ENCODE measurements around the gene REG1A.

DNA sequence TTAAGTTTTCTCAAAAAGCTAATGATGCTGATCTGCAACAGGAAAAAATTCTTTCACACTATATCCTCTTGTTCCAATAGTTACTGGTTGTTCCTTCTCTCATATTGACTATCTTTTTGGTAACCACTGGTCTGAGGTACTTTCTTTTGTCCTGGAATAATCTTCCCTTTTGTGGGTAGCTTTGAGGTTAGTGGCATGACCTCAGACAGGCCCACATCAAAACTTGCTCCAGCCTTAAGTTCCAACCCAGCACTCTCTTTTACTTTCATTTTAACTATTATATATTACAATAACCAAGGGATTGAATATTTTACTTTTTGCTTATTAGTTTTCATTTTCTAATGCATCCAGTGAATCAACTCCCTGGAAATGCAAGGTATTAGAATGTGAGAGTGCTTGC is 9.5 kb downstream of the REG1A start:
- TF ChIP-seq, protein P1, sequence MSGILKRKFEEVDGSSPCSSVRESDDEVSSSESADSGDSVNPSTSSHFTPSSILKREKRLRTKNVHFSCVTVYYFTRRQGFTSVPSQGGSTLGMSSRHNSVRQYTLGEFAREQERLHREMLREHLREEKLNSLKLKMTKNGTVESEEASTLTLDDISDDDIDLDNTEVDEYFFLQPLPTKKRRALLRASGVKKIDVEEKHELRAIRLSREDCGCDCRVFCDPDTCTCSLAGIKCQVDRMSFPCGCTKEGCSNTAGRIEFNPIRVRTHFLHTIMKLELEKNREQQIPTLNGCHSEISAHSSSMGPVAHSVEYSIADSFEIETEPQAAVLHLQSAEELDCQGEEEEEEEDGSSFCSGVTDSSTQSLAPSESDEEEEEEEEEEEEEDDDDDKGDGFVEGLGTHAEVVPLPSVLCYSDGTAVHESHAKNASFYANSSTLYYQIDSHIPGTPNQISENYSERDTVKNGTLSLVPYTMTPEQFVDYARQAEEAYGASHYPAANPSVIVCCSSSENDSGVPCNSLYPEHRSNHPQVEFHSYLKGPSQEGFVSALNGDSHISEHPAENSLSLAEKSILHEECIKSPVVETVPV (CRISPR knock-in tag; IDR thresholded peaks at IDR 0.05) = no peak
- TF ChIP-seq ZC3H10 (CRISPR knock-in tag; IDR thresholded peaks at IDR 0.05) (no peak), RARB (CRISPR knock-in tag; IDR thresholded peaks at IDR 0.05) (no peak), SNAI2 (CRISPR knock-in tag; IDR thresholded peaks at IDR 0.05) (no peak), TCF4 (CRISPR knock-in tag; IDR thresholded peaks at IDR 0.05; ENCODE audit: borderline replicate concordance) (no peak), GLIS3 (CRISPR knock-in tag; IDR thresholded peaks at IDR 0.05) (no peak), ARNTL (CRISPR knock-in tag; IDR thresholded peaks at IDR 0.05; ENCODE audit: borderline replicate concordance, low read depth) (no peak), BACH2 (CRISPR knock-in tag; IDR thresholded peaks at IDR 0.05; ENCODE audit: borderline replicate concordance) (no peak), ZFP3 (CRISPR knock-in tag; IDR thresholded peaks at IDR 0.05) (no peak), TOX (CRISPR knock-in tag; IDR thresholded peaks at IDR 0.05; ENCODE audit: borderline replicate concordance) (no peak), ISL1 (CRISPR knock-in tag; IDR thresholded peaks at IDR 0.05) (no peak), ZNF8 (CRISPR knock-in tag; IDR thresholded peaks at IDR 0.05) (no peak)
- TF ChIP-seq, protein P2, sequence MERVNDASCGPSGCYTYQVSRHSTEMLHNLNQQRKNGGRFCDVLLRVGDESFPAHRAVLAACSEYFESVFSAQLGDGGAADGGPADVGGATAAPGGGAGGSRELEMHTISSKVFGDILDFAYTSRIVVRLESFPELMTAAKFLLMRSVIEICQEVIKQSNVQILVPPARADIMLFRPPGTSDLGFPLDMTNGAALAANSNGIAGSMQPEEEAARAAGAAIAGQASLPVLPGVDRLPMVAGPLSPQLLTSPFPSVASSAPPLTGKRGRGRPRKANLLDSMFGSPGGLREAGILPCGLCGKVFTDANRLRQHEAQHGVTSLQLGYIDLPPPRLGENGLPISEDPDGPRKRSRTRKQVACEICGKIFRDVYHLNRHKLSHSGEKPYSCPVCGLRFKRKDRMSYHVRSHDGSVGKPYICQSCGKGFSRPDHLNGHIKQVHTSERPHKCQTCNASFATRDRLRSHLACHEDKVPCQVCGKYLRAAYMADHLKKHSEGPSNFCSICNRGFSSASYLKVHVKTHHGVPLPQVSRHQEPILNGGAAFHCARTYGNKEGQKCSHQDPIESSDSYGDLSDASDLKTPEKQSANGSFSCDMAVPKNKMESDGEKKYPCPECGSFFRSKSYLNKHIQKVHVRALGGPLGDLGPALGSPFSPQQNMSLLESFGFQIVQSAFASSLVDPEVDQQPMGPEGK (CRISPR knock-in tag; IDR thresholded peaks at IDR 0.05; ENCODE audit: borderline replicate concordance) = no peak
- TF ChIP-seq, protein P3, sequence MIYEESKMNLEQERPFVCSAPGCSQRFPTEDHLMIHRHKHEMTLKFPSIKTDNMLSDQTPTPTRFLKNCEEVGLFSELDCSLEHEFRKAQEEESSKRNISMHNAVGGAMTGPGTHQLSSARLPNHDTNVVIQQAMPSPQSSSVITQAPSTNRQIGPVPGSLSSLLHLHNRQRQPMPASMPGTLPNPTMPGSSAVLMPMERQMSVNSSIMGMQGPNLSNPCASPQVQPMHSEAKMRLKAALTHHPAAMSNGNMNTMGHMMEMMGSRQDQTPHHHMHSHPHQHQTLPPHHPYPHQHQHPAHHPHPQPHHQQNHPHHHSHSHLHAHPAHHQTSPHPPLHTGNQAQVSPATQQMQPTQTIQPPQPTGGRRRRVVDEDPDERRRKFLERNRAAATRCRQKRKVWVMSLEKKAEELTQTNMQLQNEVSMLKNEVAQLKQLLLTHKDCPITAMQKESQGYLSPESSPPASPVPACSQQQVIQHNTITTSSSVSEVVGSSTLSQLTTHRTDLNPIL (CRISPR knock-in tag; IDR thresholded peaks at IDR 0.05; ENCODE audit: low read depth) = no peak

Measured in SK-N-SH treated with all-trans-retinoic acid at 6 μM for 48 hours (cell line).